Epithelial cell of esophagus (primary cell): ENCODE results near the gene STRADB.

Experiments
- DNase-seq: peaks from one replicate; pipeline ENCODE4 v3.0.0; 2010; ENCODE audit warnings: low read depth
- H3K4me3 ChIP-seq: 2 replicates; pipeline ENCODE4 v1.5.1; 2011; ENCODE audit warnings: mild to moderate bottlenecking, low read length, control low read depth
- CTCF ChIP-seq: IDR thresholded peaks from 2 replicates; pipeline ENCODE4 v1.5.1; 2011; ENCODE audit warnings: low read depth, mild to moderate bottlenecking, low read length, control low read depth, inconsistent platforms; ENCODE audit not compliant: insufficient read depth; ENCODE audit errors: missing control alignments

Gene STRADB

GRCh38 chr2:201490291-201490690 lies 38.8 kb downstream of the STRADB start:
- TF ChIP-seq CTCF: no peak
- H3K4me3 ChIP-seq: no peak overlapping the region
- no peak for DNase-seq

- no peak for TF ChIP-seq CTCF
- no peak for DNase-seq
- no peak overlapping the region for H3K4me3 ChIP-seq
These were observed 45.2 kb downstream of the STRADB start for GRCh38 chr2:201496785-201497184.

GRCh38 chr2:201500534-201500933 lies 49.0 kb downstream of the STRADB start:
- DNase-seq: peak; percentile 50
- H3K4me3 ChIP-seq: no peak overlapping the region
- no peak for TF ChIP-seq CTCF

GRCh38 chr2:201502713-201503112 lies 51.2 kb downstream of the STRADB start:
- TF ChIP-seq CTCF: no peak
- H3K4me3 ChIP-seq: no peak overlapping the region
- DNase-seq: no peak

GRCh38 chr2:201507725-201508124 lies 56.2 kb downstream of the STRADB start:
- no peak overlapping the region for H3K4me3 ChIP-seq
- DNase-seq: no peak
- TF ChIP-seq CTCF: no peak

GRCh38 chr2:201513271-201513670 lies 61.7 kb downstream of the STRADB start:
- TF ChIP-seq CTCF: no peak
- DNase-seq: no peak
- H3K4me3 ChIP-seq: no peak overlapping the region

- no peak for DNase-seq
- no peak overlapping the region for H3K4me3 ChIP-seq
- TF ChIP-seq CTCF: no peak
These were observed 64.2 kb downstream of the STRADB start for GRCh38 chr2:201515573-201516246.
